CD4-positive, CD25-positive, alpha-beta regulatory T cell (primary cell): ENCODE data around the gene CTNNAL1. TPM values are rescaled to one million over a fixed set of nuclear protein-coding genes. Genes with fewer than 3 reads are reported as not detected.
"Not testable (repeated sequence)": the region's sequence is repeated elsewhere in the genome, so short reads cannot be mapped to it uniquely, and the experiment has no call there.

Experiments used
- ATAC-seq, 2 donors: fragments of 150-1000 bp; cut with Tn5 transposase; one replicate each; pipeline ENCODE4 v1.10.0; 2021; ENCODE audit warnings: low read depth in 2 of 2, moderate number of reproducible peaks in 2 of 2, moderate library complexity in 1 of 2
- DNase-seq, 3 donors: peaks; one replicate each; pipeline versions ENCODE4 v3.0.0 to v3.0.0-alpha.2; 2012 to 2022; ENCODE audit warnings: mixed read lengths in 1 of 3
- H3K27ac ChIP-seq: one replicate; pipeline ENCODE4 v1.7.0; 2013; ENCODE audit warnings: mild to moderate bottlenecking, low read length; ENCODE audit not compliant: insufficient read depth, poor library complexity, severe bottlenecking
- H3K27me3 ChIP-seq: one replicate; pipeline ENCODE4 v1.7.0; 2013; ENCODE audit warnings: low read length; ENCODE audit not compliant: control insufficient read depth, insufficient read depth
- H3K36me3 ChIP-seq: one replicate; pipeline ENCODE4 v1.7.0; 2013; ENCODE audit warnings: mild to moderate bottlenecking, low read length, moderate library complexity; ENCODE audit not compliant: control insufficient read depth, insufficient read depth
- H3K4me1 ChIP-seq: 2 replicates; pipeline ENCODE4 v1.7.0; 2013; ENCODE audit warnings: mild to moderate bottlenecking, low read length; ENCODE audit not compliant: insufficient read depth, control insufficient read depth, poor library complexity, severe bottlenecking
- H3K4me3 ChIP-seq: one replicate; pipeline ENCODE4 v1.7.0; 2013; ENCODE audit warnings: low read depth, mild to moderate bottlenecking, low read length, moderate library complexity
- H3K9me3 ChIP-seq, 2 experiments: 1 replicate in 1 of 2; 2 replicates in 1 of 2; pipeline ENCODE4 v1.7.0; 2013; ENCODE audit warnings: low read length in 2 of 2, mild to moderate bottlenecking in 1 of 2, moderate library complexity in 1 of 2; ENCODE audit not compliant: control insufficient read depth in 2 of 2
- H3K27ac Mint-ChIP-seq, 3 donors: one replicate each; pipeline ENCODE4 v1.8.0; 2020 to 2022; ENCODE audit warnings: mild to moderate bottlenecking in 3 of 3, mixed read lengths in 3 of 3, moderate library complexity in 2 of 3
- H3K27me3 Mint-ChIP-seq: one replicate; pipeline ENCODE4 v1.8.0; 2022; ENCODE audit warnings: mild to moderate bottlenecking, mixed read lengths
- H3K36me3 Mint-ChIP-seq: one replicate; pipeline ENCODE4 v1.8.0; 2020; ENCODE audit warnings: mixed read lengths
- H3K4me1 Mint-ChIP-seq, 4 donors: one replicate each; pipeline ENCODE4 v1.8.0; 2020 to 2022; ENCODE audit warnings: mixed read lengths in 4 of 4, mild to moderate bottlenecking in 1 of 4
- H3K4me3 Mint-ChIP-seq, 4 donors: one replicate each; pipeline ENCODE4 v1.8.0; 2020 to 2022; ENCODE audit warnings: mild to moderate bottlenecking in 4 of 4, mixed read lengths in 4 of 4, moderate library complexity in 3 of 4
- H3K9me3 Mint-ChIP-seq, 7 donors: one replicate each; pipeline ENCODE4 v1.8.0; 2020 to 2022; ENCODE audit warnings: mixed read lengths in 7 of 7, mild to moderate bottlenecking in 3 of 7, moderate library complexity in 2 of 7
- polyA plus RNA-seq, 4 donors: library from polyadenylated mRNA; unstranded; fragments of 300-500 nt; fragmentation: Illumina TruSeq; gene quantifications; one replicate each; pipeline ENCODE4 v1.2.3, GENCODE V29; 2021
- total RNA-seq: library from RNA; stranded (reverse); gene quantifications from one replicate; pipeline ENCODE4 v1.2.3, GENCODE V29; 2022

Gene CTNNAL1
- total and polyA plus RNA-seq, 5 donors from 2014 or later: 2.2 to 10.6 (median 7.4) TPM

GRCh38 chr9:108903420-108904103 lies 109.7 kb downstream of the CTNNAL1 start:
- H3K4me3 ChIP-seq: no peak overlapping the region
- no peaks in the 10 kb centered on the region for H3K27me3 ChIP-seq
- Mint-ChIP-seq H3K36me3 (peaks cover 62% of the 10 kb centered on the region), H3K4me3 (no peak overlapping the region), H3K9me3 (no peaks in the 10 kb centered on the region), H3K4me1 (no peaks in the 10 kb centered on the region), H3K27me3 (no peaks in the 10 kb centered on the region), H3K27ac (no peak overlapping the region)
- ATAC-seq (no peak), DNase-seq (no peak)
- no peaks in the 10 kb centered on the region for H3K4me1 ChIP-seq
- H3K36me3 ChIP-seq: peaks cover 93% of the 10 kb centered on the region
- H3K27ac ChIP-seq: no peak overlapping the region
- H3K9me3 ChIP-seq: no peaks in the 10 kb centered on the region

DNA sequence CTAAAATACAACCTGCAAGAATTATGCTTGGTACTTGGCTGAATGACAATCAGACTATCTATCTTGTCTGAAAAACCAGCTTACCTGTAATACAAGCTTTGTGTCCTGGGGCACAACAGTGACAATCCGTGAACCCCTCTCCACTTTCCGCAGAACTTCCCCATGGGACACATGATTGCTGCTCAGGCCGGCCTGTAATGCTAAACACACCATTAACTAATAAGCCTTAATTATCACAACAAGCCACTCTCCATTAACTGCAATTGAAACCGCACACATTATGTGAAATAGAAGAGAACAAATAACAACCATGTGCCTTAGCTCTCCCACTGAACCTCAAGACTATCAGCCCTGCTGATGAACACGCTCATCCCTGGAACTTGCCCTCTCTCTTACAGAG lies 113.1 kb downstream of the CTNNAL1 start:
- Histone ChIP-seq H3K27me3 (no peaks in the 10 kb centered on the region), H3K4me3 (no peak overlapping the region), H3K4me1 (no peaks in the 10 kb centered on the region), H3K27ac (no peak overlapping the region), H3K9me3 (no peaks in the 10 kb centered on the region), H3K36me3 (peaks cover 87% of the 10 kb centered on the region)
- H3K4me1 Mint-ChIP-seq: no peaks in the 10 kb centered on the region
- ATAC-seq (no peak), DNase-seq (no peak)
- H3K4me3 Mint-ChIP-seq: no peak overlapping the region
- H3K27ac Mint-ChIP-seq: peak overlapping the region in 2 of 3 donors; percentile 26 to 46
- peaks cover 70% of the 10 kb centered on the region for H3K36me3 Mint-ChIP-seq
- no peaks in the 10 kb centered on the region for H3K9me3 Mint-ChIP-seq
- no peaks in the 10 kb centered on the region for H3K27me3 Mint-ChIP-seq

DNA sequence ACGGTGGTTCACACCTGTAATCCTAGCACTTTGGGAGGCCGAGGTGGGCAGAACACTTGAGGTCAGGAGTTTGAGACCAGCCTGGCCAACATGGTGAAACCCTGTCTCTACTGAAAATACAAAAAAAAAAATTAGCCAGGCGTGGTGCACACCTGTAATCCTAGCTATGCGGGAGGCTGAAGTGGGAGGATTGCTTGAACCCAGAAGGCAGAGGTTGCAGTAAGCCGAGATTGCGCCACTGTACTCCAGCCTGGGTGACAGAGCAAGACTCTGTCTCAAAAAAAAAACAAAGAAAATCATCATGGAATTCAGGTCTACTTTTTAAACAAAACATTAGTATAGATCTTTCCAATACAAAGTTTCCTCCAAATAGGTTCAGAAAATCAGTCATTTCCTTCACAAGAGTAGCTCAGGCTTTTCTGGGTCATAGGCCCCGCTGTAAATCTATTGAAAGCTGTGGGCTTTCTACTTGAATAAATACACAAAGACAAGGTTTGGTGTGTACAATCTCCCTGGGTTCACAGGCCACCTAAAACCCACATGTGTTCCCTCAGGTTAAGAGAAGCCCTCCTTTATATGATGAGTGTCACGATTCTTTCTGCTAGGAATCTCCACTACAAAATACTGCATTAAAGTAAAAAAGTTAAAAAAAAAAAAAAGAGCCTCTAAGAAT lies 114.1 kb downstream of the CTNNAL1 start:
- H3K4me3 Mint-ChIP-seq, H3K9me3 ChIP-seq, H3K4me3 ChIP-seq, H3K27me3 Mint-ChIP-seq, ATAC-seq, H3K4me1 Mint-ChIP-seq, DNase-seq, H3K4me1 ChIP-seq, H3K27ac ChIP-seq, H3K9me3 Mint-ChIP-seq, H3K27me3 ChIP-seq: not testable (repeated sequence)
- Mint-ChIP-seq H3K27ac (peak overlapping the region in 1 of 3 donors; percentile 77), H3K36me3 (peaks cover 68% of the 10 kb centered on the region)
- H3K36me3 ChIP-seq: peaks cover 87% of the 10 kb centered on the region

DNA sequence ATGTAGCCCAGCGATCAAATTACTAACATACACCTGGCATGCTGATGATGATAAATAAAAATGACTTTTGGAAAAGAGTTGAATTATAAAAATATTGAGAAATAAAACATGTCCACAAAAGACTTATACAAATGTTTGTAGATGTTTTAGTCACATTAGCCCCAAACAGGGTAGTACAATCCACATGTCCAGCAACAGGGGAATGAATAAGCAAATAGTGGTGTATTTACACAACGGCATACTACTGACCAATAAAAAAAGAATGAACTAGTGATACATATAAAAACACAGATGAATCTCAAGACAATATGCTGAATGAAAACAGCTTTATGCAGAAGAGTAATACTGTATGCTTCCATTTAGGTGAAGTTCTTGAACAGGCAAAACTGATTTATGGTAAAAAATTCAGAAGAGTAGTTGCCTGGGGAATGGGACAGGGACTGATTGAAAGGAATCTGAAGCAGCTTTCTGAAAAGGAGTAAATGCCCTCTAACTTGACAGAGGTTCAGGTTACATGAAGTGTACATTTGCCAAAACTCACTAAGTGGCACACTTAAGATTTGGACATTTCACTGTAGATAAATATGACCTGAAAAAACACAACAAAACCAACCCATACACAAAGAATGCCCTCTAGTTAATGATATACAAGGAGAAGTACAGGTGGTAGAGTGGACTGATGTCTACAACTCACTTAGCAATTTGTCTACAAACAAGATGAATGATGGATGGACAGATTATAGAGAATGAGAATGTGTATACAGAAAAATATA lies 115.8 kb downstream of the CTNNAL1 start:
- Mint-ChIP-seq H3K27me3 (no peaks in the 10 kb centered on the region), H3K27ac (peak overlapping the region in 1 of 3 donors; percentile 53), H3K9me3 (no peaks in the 10 kb centered on the region), H3K4me1 (no peaks in the 10 kb centered on the region), H3K36me3 (peaks cover 65% of the 10 kb centered on the region), H3K4me3 (no peak overlapping the region)
- Histone ChIP-seq H3K9me3 (no peaks in the 10 kb centered on the region), H3K36me3 (peaks cover 88% of the 10 kb centered on the region), H3K4me1 (no peaks in the 10 kb centered on the region), H3K27me3 (no peaks in the 10 kb centered on the region), H3K4me3 (no peak overlapping the region), H3K27ac (no peak overlapping the region)
- DNase-seq: no peak
- no peak for ATAC-seq

GRCh38 chr9:108894225-108894997 lies 118.9 kb downstream of the CTNNAL1 start:
- no peaks in the 10 kb centered on the region for H3K4me1 Mint-ChIP-seq
- H3K36me3 Mint-ChIP-seq: peaks cover 67% of the 10 kb centered on the region
- Histone ChIP-seq H3K27ac (no peak overlapping the region), H3K4me3 (no peak overlapping the region), H3K9me3 (no peaks in the 10 kb centered on the region), H3K4me1 (no peaks in the 10 kb centered on the region), H3K36me3 (peaks cover 89% of the 10 kb centered on the region), H3K27me3 (no peaks in the 10 kb centered on the region)
- ATAC-seq (no peak), DNase-seq (no peak)
- H3K4me3 Mint-ChIP-seq: no peak overlapping the region
- no peak overlapping the region for H3K27ac Mint-ChIP-seq
- no peaks in the 10 kb centered on the region for H3K27me3 Mint-ChIP-seq
- H3K9me3 Mint-ChIP-seq: no peaks in the 10 kb centered on the region

Other genes starting within 250 kb of the CTNNAL1 start
- gene ACTL7B, start 157.5 kb downstream of the CTNNAL1 start, total RNA-seq: 0.27 TPM
- gene ACTL7B, start 157.5 kb downstream of the CTNNAL1 start, polyA plus RNA-seq: not detected
- not detected for gene ACTL7A, start 151.2 kb downstream of the CTNNAL1 start, total RNA-seq
- not detected for gene ACTL7A, start 151.2 kb downstream of the CTNNAL1 start, polyA plus RNA-seq
- 24.9 TPM for gene ELP1, start 79.4 kb downstream of the CTNNAL1 start, total RNA-seq
- gene ELP1, start 79.4 kb downstream of the CTNNAL1 start, polyA plus RNA-seq: 10 to 100 TPM; 13.7 to 21.9 (median 18.2) TPM
- gene ABITRAM, start 79.1 kb downstream of the CTNNAL1 start, total RNA-seq: 6.2 TPM
- 10 to 100 TPM; 12.7 to 21.4 (median 14.7) TPM for gene ABITRAM, start 79.1 kb downstream of the CTNNAL1 start, polyA plus RNA-seq
- 33.7 TPM for gene TMEM245, start 106.4 kb upstream of the CTNNAL1 start, total RNA-seq
- gene TMEM245, start 106.4 kb upstream of the CTNNAL1 start, polyA plus RNA-seq: 10 to 100 TPM; 22.6 to 36.9 (median 27.6) TPM
- not detected for gene FRRS1L, start 153.8 kb upstream of the CTNNAL1 start, total RNA-seq
- gene FRRS1L, start 153.8 kb upstream of the CTNNAL1 start, polyA plus RNA-seq: not detected